Pancreas (tissue), 10 donors: Measurements from ENCODE around the gene NEUROG1. TPM values are rescaled to one million over a fixed set of nuclear protein-coding genes. Genes with fewer than 3 reads are reported as not detected.

Source experiments
- ATAC-seq, 4 donors: fragments of 200-7000 bp; cut with Tn5 transposase; one replicate each; pipeline versions ENCODE4 v1.8.0 to v1.9.1; 2020; ENCODE audit warnings: mild to moderate bottlenecking in 4 of 4, moderate library complexity in 4 of 4
- DNase-seq, 6 donors: peaks; one replicate each; pipeline ENCODE4 v3.0.0-alpha.2; 2020
- FAIRE-seq: peaks from 2 replicates; lab custom pipeline; 2012; peaks lifted over from hg19 to GRCh38; lab: Jason Lieb, UNC
- H3K27ac ChIP-seq, 4 donors: fragments of 200-600 bp; sonication (generic); 1 replicate in 3 of 4; 2 replicates in 1 of 4; pipeline versions ENCODE4 v1.5.0 to v1.8.0; 2020
- H3K27me3 ChIP-seq, 4 donors: fragments of 200-600 bp; one replicate each; pipeline ENCODE4 v1.8.0; 2021
- H3K36me3 ChIP-seq, 3 donors: fragments of 200-600 bp; sonication (generic) in 1 of 3; one replicate each; pipeline versions ENCODE4 v1.5.0 to v1.8.0; 2020 to 2021
- H3K4me1 ChIP-seq, 3 donors: fragments of 200-600 bp; one replicate each; pipeline ENCODE4 v1.8.0; 2021
- H3K4me3 ChIP-seq, 4 donors: fragments of 200-600 bp; sonication (generic) in 2 of 4; one replicate each; pipeline versions ENCODE4 v1.5.0 to v1.8.0; 2020 to 2021
- H3K9me3 ChIP-seq, 4 donors: fragments of 200-600 bp; one replicate each; pipeline ENCODE4 v1.8.0; 2021
- CTCF ChIP-seq, 4 donors: fragments of 200-600 bp; sonication (generic) in 3 of 4; IDR thresholded peaks; one replicate each; pipeline versions ENCODE4 v1.5.0 to v1.8.0; 2021; ENCODE audit warnings: antibody characterized with exemption in 4 of 4
- WGBS, 2 donors: extraction: QIAGEN DNeasy Blood & Tissue Kit; methylation state at CpG; one replicate each; pipeline ENCODE4 v1.1.7; 2013; 5-methylcytosine and 5-hydroxymethylcytosine counted together
- intact Hi-C, 3 donors: fragments of 100-400 bp; cut with DNase I; formaldehyde crosslinking; loops; one replicate each; pipeline versions ENCODE4 v1.11.1 to v1.14.2; 2022
- polyA plus RNA-seq, 2 donors: library from polyadenylated mRNA; stranded (reverse); fragments of 200-250 nt; gene quantifications; one replicate each; pipeline ENCODE4 v1.2.3, GENCODE V29; 2013
- total RNA-seq, 6 donors: library from RNA; stranded (reverse); fragmentation: NEBNext Ultra II Directional in 4 of 6; extraction: Animal tissue kit (Norgen Biotek cat#: 25700) in 4 of 6; gene quantifications; one replicate each; pipeline versions ENCODE4 v1.2.1 to v1.2.4, GENCODE V29; 2021 to 2023
- donor health status: healthy with polysubstance abuse.
- donor health status: DM: no; HTN: no; CAD: no; lungs with moderate emphysema.
- donor health status: DM: no; HTN: no; CAD: no.
- donor health status: control.
- donor health status: control.
- donor health status: Bipolar disorder and iron deficiency.
- donor health status: DM: yes; HTN: yes; CAD: no.
- donor health status: DM: no; HTN: no; CAD: no.
- donor health status: DM: no; HTN: no; CAD: no.
- donor health status: DM: yes; HTN: yes; CAD: no.

Gene NEUROG1
- total and polyA plus RNA-seq, 8 donors = not detected

GRCh38 chr5:135491038-135491551 is 44.7 kb downstream of the NEUROG1 start:
- no peak for ATAC-seq
- no peak overlapping the region for H3K27ac ChIP-seq
- peaks cover 0 to 15% (median 6%) of the 10 kb centered on the region in 4 donors for H3K27me3 ChIP-seq
- TF ChIP-seq CTCF (IDR thresholded peaks at IDR 0.05) = no peak
- intact Hi-C loops = no loop called here
- no peaks in the 10 kb centered on the region for H3K36me3 ChIP-seq
- 16 to 19% methylated on average over 14 of the region's 14 CpGs for WGBS, 2 donors
- no peak for DNase-seq
- no peak overlapping the region for H3K4me3 ChIP-seq
- peaks cover 0 to 9% (median 3%) of the 10 kb centered on the region in 3 donors for H3K4me1 ChIP-seq
- no peak for FAIRE-seq
- H3K9me3 ChIP-seq = no peaks in the 10 kb centered on the region

- intact Hi-C loops = no loop called here
- TF ChIP-seq CTCF (IDR thresholded peaks at IDR 0.05) = no peak
- Histone ChIP-seq H3K36me3 (no peaks in the 10 kb centered on the region), H3K27me3 (peaks cover 0 to 17% (median 6%) of the 10 kb centered on the region in 4 donors), H3K27ac (no peak overlapping the region), H3K4me3 (peak overlapping the region in 1 of 4 donors; percentile 12), H3K9me3 (no peaks in the 10 kb centered on the region), H3K4me1 (peaks cover 0 to 9% (median 3%) of the 10 kb centered on the region in 3 donors)
- 9% methylated on average over 48 to 49 of the region's 49 CpGs for WGBS, 2 donors
- no peak for FAIRE-seq
- DNase-seq = no peak
- peak in 1 of 4 donors; percentile 40 for ATAC-seq
These were observed 45.3 kb downstream of the NEUROG1 start for GRCh38 chr5:135490245-135491037.

GRCh38 chr5:135489466-135490244 is 46.1 kb downstream of the NEUROG1 start:
- Histone ChIP-seq H3K4me1 (peaks cover 0 to 9% (median 3%) of the 10 kb centered on the region in 3 donors), H3K27me3 (peaks cover 0 to 17% (median 6%) of the 10 kb centered on the region in 4 donors), H3K4me3 (peak overlapping the region in 1 of 4 donors; percentile 18), H3K9me3 (no peaks in the 10 kb centered on the region), H3K36me3 (no peaks in the 10 kb centered on the region), H3K27ac (no peak overlapping the region)
- intact Hi-C loops = no loop called here
- FAIRE-seq (no peak), ATAC-seq (no peak), DNase-seq (no peak)
- 3 to 4% methylated on average over 53 of the region's 53 CpGs for WGBS, 2 donors
- TF ChIP-seq CTCF (IDR thresholded peaks at IDR 0.05) = no peak

GRCh38 chr5:135488727-135489465 is 46.9 kb downstream of the NEUROG1 start:
- no peak for TF ChIP-seq CTCF (IDR thresholded peaks at IDR 0.05)
- no peak for DNase-seq
- no peak overlapping the region for H3K27ac ChIP-seq
- 1 to 2% methylated on average over 40 to 44 of the region's 44 CpGs for WGBS, 2 donors
- FAIRE-seq = no peak
- H3K4me1 ChIP-seq = peaks cover 0 to 9% (median 3%) of the 10 kb centered on the region in 3 donors
- intact Hi-C loops = no loop called here
- no peaks in the 10 kb centered on the region for H3K9me3 ChIP-seq
- peak in 3 of 4 donors; percentile 33 to 62 (median 48) for ATAC-seq
- H3K27me3 ChIP-seq = peaks cover 0 to 17% (median 6%) of the 10 kb centered on the region in 4 donors
- H3K36me3 ChIP-seq = no peaks in the 10 kb centered on the region
- peak overlapping the region in 1 of 4 donors; percentile 18 for H3K4me3 ChIP-seq
